ENCODE results near the gene CUL3. TPM values are rescaled to one million over a fixed set of nuclear protein-coding genes. Genes with fewer than 3 reads are reported as not detected.

The CUL3 gene
- total RNA-seq, 4 donors from 2014 or later = 68.0 to 92.7 (median 70.8) TPM

- ATAC-seq (ENCODE audit: low FRiP score) = no peak
- no peak for TF ChIP-seq CTCF (IDR thresholded peaks at IDR 0.05)
These were observed 14.7 kb downstream of the CUL3 start for GRCh38 chr2:224570328-224570993.

DNA sequence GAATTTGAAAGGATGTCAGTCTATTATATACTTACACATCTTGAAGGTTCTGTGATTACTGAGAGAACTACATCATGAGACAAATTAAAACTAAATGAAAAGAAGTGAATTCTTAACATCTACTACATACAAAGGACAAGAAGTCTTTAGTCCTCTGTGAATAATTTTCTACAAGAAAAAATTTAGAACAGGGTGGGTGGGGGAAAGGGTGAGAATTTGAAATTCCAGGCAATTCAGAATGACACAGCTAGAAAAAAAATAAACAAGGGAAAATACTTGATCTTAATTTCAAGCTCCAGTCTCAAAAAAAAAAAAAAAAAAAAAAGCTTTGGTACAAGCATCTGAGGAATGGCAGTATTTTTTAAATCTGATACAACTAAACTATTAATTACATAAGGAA, 15.5 kb downstream of the CUL3 start:
- DNase-seq (ENCODE audit: low spot score) = no peak
- no peak for ATAC-seq (ENCODE audit: low FRiP score)
- no peak for TF ChIP-seq CTCF (IDR thresholded peaks at IDR 0.05)

More at GRCh38 chr2:224570328-224570993, 14.7 kb downstream of the CUL3 start:
- DNase-seq (ENCODE audit: low spot score) = no peak

GRCh38 chr2:224565452-224566035, 19.6 kb downstream of the CUL3 start:
- no peak for DNase-seq (ENCODE audit: low spot score)
- ATAC-seq (ENCODE audit: low FRiP score) = no peak
- no peak for TF ChIP-seq CTCF (IDR thresholded peaks at IDR 0.05)

DNA sequence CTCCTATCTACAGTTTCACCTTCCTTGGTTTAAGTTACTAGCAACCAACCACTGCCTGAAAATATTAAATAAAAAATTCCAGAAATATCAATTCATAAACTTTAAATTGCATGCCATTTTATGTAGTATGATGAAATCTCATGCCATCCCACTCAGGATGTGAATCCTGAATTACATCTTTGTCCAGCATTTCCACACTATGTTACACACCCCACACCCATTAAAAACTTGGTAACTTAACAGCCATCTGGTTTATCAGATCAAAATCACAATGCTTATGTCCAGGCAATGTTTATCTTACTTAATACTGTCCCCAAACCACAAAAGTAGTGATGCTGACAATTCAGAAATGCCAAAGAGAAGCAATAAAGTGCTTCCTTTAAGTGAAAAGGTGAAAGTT, 21.6 kb downstream of the CUL3 start:
- no peak for ATAC-seq (ENCODE audit: low FRiP score)
- no peak for DNase-seq (ENCODE audit: low spot score)
- TF ChIP-seq CTCF (IDR thresholded peaks at IDR 0.05) = no peak

DNA sequence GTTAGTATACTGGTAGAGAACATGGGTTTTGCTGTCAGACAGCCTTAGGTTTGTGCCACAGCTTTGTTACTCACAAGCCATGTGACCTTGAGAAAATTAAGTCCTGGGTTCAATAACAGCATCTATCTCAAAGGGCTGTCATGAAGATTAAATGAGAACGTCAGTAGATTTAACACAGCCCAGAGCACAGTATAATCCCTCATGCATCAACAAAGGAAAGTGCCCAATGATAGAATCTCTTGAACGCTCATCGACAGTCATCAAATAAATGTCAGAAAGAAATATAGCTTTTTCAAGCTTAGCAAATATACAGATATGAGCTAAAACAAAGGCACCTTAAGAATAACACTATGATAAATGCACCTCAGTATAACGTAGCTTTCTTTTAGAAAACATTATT, 22.3 kb downstream of the CUL3 start:
- ATAC-seq (ENCODE audit: low FRiP score) (no peak), DNase-seq (ENCODE audit: low spot score) (no peak)
- TF ChIP-seq CTCF (IDR thresholded peaks at IDR 0.05) = no peak

- ATAC-seq (ENCODE audit: low FRiP score) = no peak
- TF ChIP-seq CTCF (IDR thresholded peaks at IDR 0.05) = no peak
- DNase-seq (ENCODE audit: low spot score) = no peak
These were observed 23.7 kb downstream of the CUL3 start for GRCh38 chr2:224561234-224562005.

Measured in omental fat pad (tissue), 4 donors.